ENCODE data around the gene MIOS. TPM values are rescaled to one million over a fixed set of nuclear protein-coding genes. Genes with fewer than 3 reads are reported as not detected.

MIOS gene
- total RNA-seq, 1 experiment from 2014 or later, result 25.8 TPM

- H4K20me1 ChIP-seq (ENCODE audit: insufficient read depth), result no peaks in the 10 kb centered on the region
- ChIA-PET POLR2A (no interaction called here), CTCF (no interaction called here), RAD21 (ENCODE audit: low non-redundant PET in 1 of 2, low total read pairs in 2 of 2, uncharacterized antibody in 2 of 2, unreplicated experiment in 2 of 2) (no interaction called here)
- no peak overlapping the region for H3K27ac ChIP-seq (ENCODE audit: low read depth, low read length)
- TF ChIP-seq SIN3A (IDR thresholded peaks at IDR 0.05; ENCODE audit: low read depth) (no peak), EZH2phosphoT487 (IDR thresholded peaks at IDR 0.05; ENCODE audit: borderline replicate concordance) (no peak), SP1 (IDR thresholded peaks at IDR 0.05; ENCODE audit: low read depth) (no peak), POLR2A (IDR thresholded peaks at IDR 0.05; ENCODE audit: borderline replicate concordance, extremely low read depth, insufficient read depth, insufficient read length) (no peak), CEBPB (IDR thresholded peaks at IDR 0.05; ENCODE audit: low read depth) (no peak), YY1 (IDR thresholded peaks at IDR 0.05; ENCODE audit: extremely low read depth, insufficient replicate concordance, low read depth, low read length) (no peak), EGR1 (IDR thresholded peaks at IDR 0.05; ENCODE audit: low read depth) (no peak), RAD21 (IDR thresholded peaks at IDR 0.05; ENCODE audit: low read depth) (no peak), REST (IDR thresholded peaks at IDR 0.05; ENCODE audit: low read depth) (no peak), SRF (IDR thresholded peaks at IDR 0.05; ENCODE audit: low read depth) (no peak)
- no peaks in the 10 kb centered on the region for H3K4me1 ChIP-seq (ENCODE audit: control insufficient read depth in 1 of 2, insufficient read depth in 2 of 2, low read length in 2 of 2)
- H3K4me2 ChIP-seq (ENCODE audit: low read length), result no peak overlapping the region
- no peaks in the 10 kb centered on the region for H3K36me3 ChIP-seq (ENCODE audit: control insufficient read depth in 1 of 2, insufficient read depth in 2 of 2, low read length in 2 of 2)
- H3K9me2 ChIP-seq (ENCODE audit: insufficient read depth), result no peaks in the 10 kb centered on the region
- DNase-seq (ENCODE audit: low read depth, low spot score), result no peak
- no peak for ATAC-seq
- no peaks in the 10 kb centered on the region for H3K9me3 ChIP-seq (ENCODE audit: control insufficient read depth in 1 of 2, insufficient read depth in 1 of 2, low read depth in 1 of 2, low read length in 2 of 2)
- no peaks in the 10 kb centered on the region for H3K27me3 ChIP-seq (ENCODE audit: insufficient read depth, low read length)
- no TSS peak for BruUV-seq (replicated peaks)
- no peak overlapping the region for H3K9ac ChIP-seq (ENCODE audit: low read length)
- no peak overlapping the region for H2AFZ ChIP-seq (ENCODE audit: low read depth, low read length, poor library complexity, severe bottlenecking)
- intact Hi-C loops (cut with micrococcal nuclease), result no loop called here
- H3K4me3 ChIP-seq (replicated peaks in 1 of 2; ENCODE audit: low read depth in 1 of 2, low read length in 2 of 2), result no peak overlapping the region
- no peaks in the 10 kb centered on the region for H3K79me2 ChIP-seq (ENCODE audit: insufficient read depth, low read length)
These were observed 50.9 kb downstream of the MIOS start for GRCh38 chr7:7617550-7617949.
